Gastroesophageal sphincter (tissue), 3 donors: Measurements from ENCODE around the gene GUCD1.

ENCODE experiments used
- CTCF ChIP-seq, 4 experiments: fragments of 200-600 bp in 2 of 4; fragments of 450-650 bp in 2 of 4; sonication (generic) in 1 of 4; IDR thresholded peaks; one replicate each; pipeline ENCODE4 v1.5.1; 2017 to 2019; ENCODE audit warnings: antibody characterized with exemption in 4 of 4, mild to moderate bottlenecking in 2 of 4, moderate library complexity in 2 of 4
- EP300 ChIP-seq: sonication (generic); formaldehyde crosslinking; IDR thresholded peaks from one replicate; pipeline ENCODE4 v1.6.1; 2017; ENCODE audit warnings: antibody characterized with exemption, mild to moderate bottlenecking
- POLR2A ChIP-seq, 2 donors: fragments of 450-650 bp; IDR thresholded peaks; one replicate each; pipeline ENCODE4 v1.6.1; 2017; ENCODE audit warnings: antibody characterized with exemption in 2 of 2, mild to moderate bottlenecking in 2 of 2, moderate library complexity in 1 of 2

GRCh38 chr22:24559471-24559870 is 4.5 kb upstream of the GUCD1 start:
- TF ChIP-seq CTCF (IDR thresholded peaks at IDR 0.05) (no peak), EP300 (no peak), POLR2A (IDR thresholded peaks at IDR 0.05) (no peak)
